DMS114 treated with DMSO at 0.1 percent for 48 hours (cell line): ENCODE results near the gene NUCB2.
"Not testable (repeated sequence)": the region's sequence is repeated elsewhere in the genome, so short reads cannot be mapped to it uniquely, and the experiment has no call there.

ENCODE experiments used
- DNase-seq: peaks from one replicate; lab custom pipeline; 2025; ENCODE audit not compliant: unreplicated experiment; lab: John Stamatoyannopoulos, UW

The NUCB2 gene

DNA sequence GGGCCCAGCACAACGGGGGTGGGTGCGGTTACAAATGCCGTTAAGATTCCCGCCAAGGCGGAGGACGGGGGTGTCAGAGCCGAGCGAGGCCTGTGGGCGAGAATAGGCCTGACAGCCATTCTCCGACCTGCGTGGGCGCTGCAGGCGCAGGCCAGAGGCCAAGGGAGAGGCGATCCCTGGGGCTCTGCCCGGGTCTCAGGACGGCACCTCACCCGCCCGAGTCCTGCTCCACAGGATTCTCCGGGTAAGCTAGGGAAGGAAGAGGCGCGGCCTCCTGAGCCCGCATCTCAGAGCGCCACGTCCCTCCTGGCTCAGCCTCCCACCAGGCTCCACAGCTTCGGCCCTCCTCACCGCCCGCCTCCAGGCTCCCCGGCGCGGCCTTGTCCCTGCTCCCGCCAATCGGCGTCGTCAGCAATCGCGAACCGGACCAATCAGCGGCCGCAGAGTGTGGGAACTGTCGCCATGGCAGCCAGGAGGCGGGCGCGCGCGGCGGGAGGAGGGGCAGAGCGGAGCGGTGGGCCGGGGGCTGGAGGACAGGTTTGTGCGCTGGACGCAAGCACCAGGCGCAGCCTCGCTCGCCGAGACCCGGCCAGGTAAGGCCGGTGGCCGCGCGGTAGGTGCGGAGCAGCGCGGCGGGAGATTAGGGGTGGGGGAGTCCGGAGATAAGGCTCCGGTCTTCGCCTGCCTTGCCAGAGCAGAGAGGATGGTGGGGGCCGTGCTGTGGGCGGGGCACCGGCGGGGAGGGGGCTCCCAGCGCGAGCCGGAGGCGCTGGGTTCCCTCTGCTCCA is at the start of gene NUCB2:
Gene NUCB2, plus strand, starts transcription at position 504 of the 788 bp plus-strand sequence. CDS start 18,585 bp downstream, outside the sequence.
- DNase-seq = peak; percentile 65

DNA sequence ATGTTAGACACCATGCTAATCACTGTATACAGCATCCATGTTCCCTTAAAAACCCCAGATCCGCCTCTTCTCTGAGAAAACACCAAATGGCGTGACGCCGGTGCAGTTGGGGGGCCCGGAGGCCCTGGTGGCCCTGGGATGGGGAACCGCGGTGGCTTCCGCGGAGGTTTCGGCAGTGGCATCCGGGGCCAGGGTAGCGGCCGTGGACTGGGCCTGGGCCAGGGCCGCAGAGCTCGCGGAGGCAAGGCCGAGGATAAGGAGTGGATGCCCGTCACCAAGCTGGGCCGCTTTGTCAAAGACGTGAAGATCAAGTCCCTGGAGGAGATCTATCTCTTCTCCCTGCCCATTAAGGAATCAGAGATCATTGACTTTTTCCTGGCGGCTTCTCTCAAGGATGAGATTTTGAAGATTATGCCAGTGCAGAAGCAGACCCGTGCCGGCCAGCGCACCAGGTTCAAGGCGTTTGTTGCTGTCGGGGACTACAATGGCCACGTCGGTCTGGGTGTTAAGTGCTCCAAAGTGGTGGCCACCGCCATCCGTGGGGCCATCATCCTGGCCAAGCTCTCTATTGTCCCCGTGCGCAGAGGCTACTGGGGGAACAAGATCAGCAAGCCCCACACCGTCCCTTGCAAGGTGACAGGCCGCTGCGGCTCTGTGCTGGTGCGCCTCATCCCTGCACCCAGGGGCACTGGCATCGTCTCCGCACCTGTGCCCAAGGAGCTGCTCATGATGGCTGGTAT is 48.2 kb upstream of the NUCB2 start:
- DNase-seq = not testable (repeated sequence)

- DNase-seq = no peak
Observed at GRCh38 chr11:17229481-17230152, 46.9 kb upstream of the NUCB2 start.

DNA sequence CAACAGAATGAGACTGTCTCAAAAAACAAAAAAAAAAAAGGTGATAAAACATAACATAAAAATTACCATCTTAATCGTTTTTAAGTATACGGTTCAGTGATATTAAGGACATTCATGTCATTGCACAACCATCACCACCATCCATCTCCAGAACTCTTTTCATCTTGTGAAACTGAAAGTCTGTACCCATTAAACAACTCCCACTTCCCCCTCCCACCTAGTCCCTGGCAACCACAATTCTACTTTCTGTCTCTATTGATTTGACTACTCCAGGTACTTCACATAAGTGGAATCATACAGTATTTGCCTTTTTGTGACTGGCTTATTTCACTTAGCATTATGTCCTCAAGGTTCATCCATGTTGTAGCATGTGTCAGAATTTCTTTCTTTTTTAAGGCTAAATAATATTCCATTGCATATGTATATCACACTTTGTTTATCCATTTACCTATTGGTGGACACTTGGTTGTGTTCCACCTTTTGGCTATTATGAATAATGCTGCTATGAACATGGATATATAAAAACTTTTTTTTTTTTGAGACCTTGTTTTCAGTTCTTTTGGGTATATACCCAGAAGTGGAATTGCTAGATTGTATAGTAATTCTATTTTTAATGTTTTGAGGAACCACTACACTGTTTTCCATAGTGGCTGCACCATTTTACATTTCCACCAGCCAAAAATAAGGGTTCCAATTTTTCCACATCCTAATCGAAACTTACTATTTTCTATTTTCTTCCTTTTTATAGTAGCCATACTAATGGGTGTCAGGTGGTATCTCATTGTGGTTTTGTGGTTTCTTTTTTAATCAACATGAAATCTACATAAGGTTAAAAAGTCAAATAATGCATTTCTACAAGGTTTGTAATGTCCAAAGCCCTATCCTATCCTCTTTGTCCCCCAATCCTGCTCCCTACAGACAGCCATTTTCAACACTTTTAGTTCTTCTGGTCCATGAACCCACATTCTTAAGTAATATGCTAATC is 45.4 kb upstream of the NUCB2 start:
- DNase-seq = no peak

DNA sequence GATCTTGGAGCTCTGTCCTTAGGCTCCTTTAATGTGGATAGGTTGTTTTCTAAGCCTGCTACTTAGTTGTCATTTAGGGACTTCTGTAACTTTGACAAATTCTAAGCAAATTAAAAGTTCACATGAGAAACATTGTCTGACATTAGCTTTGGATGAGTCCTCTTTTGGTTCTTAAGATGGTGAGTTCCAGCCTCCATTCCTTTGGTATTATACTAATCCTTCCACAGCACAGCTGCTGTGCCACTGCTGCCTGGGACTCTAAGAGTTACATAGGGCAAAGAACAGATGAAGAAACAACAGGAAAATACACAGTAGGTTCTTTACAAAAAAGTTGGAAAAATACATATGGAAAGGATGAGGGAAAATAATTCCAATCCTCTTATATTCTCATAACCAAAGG is 43.4 kb upstream of the NUCB2 start:
- DNase-seq = no peak

GRCh38 chr11:17238377-17238776 is 38.2 kb upstream of the NUCB2 start:
- DNase-seq = no peak

DNA sequence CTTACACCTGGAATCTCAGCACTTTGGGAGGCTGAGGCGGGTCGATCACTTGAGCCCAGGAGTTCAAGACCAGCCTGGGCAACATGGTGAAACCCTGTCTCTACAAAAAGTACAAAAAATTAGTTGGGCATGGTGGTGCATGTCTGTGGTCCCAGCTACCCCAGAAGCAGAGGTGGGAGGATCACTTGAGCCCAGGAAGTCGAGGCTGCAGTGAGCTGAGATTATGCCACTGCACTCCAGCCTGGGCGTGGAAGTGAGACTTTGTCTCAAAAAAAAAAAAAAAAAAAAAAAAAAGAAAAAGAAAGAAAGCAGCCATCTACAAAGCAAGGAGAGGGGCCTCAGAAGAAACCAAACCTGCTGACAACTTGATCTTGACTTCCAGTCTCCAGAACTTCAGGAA is 36.6 kb upstream of the NUCB2 start:
- DNase-seq = not testable (repeated sequence)

- no peak for DNase-seq
Observed at GRCh38 chr11:17240780-17241179, 35.8 kb upstream of the NUCB2 start.

GRCh38 chr11:17242954-17243353 is 33.6 kb upstream of the NUCB2 start:
- not testable (repeated sequence) for DNase-seq

DNA sequence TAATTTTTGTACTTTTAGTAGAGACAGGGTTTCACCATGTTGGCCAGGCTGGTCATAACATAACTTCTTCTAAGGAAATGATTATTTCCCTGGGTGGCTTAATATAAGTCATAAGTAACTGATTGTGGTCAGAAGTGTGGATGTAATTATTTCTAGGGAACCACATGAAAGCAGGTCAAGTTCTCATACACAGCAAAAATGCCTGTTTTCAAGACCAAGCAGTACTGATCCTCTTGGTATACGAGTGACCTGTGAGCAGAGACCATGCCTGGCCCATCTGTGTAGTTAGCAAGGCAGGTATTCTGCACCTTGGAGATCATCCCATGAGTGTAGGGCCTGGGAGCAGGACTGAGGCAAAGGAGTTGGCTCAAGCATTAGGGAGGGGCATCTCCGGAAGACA is 32.5 kb upstream of the NUCB2 start:
- DNase-seq = no peak

- DNase-seq = no peak
Observed at GRCh38 chr11:17250561-17251350, 25.8 kb upstream of the NUCB2 start.

GRCh38 chr11:17252704-17253103 is 23.8 kb upstream of the NUCB2 start:
- DNase-seq = no peak

- DNase-seq = no peak
Observed at GRCh38 chr11:17256512-17256911, 20.0 kb upstream of the NUCB2 start.

DNA sequence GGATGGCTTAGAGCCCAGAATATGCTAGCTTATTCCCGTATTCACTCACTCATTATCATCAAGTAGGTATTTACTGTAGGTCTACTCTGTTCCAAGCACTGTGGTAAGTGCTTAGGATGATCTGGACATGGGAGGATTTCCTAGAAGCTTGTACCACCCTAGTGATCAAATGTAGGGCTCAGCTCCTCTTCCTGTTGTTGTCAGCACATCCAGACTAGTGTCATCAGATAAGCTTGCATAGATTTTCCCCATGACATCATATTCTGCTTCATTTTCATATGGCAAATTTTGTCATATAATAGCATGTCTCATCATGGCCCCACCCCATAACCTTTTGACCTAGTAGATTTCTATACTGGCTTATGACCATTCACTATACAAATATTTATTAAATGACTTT is 19.3 kb upstream of the NUCB2 start:
- DNase-seq = no peak

DNA sequence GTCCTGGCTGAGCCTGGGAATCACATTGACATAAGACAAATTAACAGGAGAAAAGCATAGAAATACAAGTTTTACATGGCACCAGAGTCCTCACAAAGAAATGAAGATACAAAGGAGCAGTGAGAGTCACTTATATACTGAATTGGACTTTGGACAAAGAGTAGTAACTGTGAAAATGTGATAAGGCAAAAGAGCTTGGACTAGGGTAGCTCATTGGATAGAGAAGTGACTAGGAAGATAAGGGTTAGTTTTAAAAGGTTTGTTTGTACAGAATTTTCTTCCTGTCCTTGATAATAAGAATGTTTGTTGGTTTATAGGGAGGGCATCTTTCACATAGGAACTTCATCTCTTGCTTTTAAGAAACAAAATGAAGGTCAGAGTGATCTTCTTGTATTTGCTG is 17.9 kb upstream of the NUCB2 start:
- no peak for DNase-seq

GRCh38 chr11:17259519-17259918 is 17.0 kb upstream of the NUCB2 start:
- DNase-seq = no peak

GRCh38 chr11:17260020-17260419 is 16.5 kb upstream of the NUCB2 start:
- no peak for DNase-seq

GRCh38 chr11:17263769-17264168 is 12.8 kb upstream of the NUCB2 start:
- DNase-seq = no peak

- no peak for DNase-seq
Observed at GRCh38 chr11:17266781-17267180, 9.8 kb upstream of the NUCB2 start.

DNA sequence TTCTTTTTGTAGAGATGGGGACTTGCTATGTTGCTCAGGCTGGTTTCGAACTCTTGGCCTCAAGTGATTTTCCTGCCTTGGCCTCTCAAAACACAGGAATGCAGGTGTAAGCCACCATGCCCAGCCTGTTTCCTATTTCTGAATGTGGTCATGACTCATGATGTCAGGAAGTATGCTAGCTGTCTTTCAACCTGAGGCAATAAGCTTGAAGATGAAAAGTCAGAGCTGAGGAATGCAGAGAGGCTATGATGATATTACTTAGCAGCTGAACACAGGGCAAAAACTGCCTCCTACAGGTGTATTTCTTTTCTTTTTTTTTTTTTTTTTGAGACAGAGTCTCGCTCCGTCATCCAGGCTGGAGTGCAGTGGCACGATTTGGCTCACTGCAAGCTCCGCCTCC is 9.0 kb upstream of the NUCB2 start:
- DNase-seq = no peak
